GM23338 (cell line): ENCODE measurements around the gene CEACAM16. TPM values are rescaled to one million over a fixed set of nuclear protein-coding genes. Genes with fewer than 3 reads are reported as not detected.

Source experiments
- ATAC-seq: fragments of 200-7000 bp; cut with Tn5 transposase; 3 replicates; pipeline ENCODE4 v1.9.1; 2020
- DNase-seq: peaks from one replicate; pipeline ENCODE4 v3.0.0-alpha.2; 2015; ENCODE audit warnings: low spot score
- H2AFZ ChIP-seq: fragments of 200-600 bp; sonication (generic); 2 replicates; pipeline ENCODE4 v1.8.0; 2016; ENCODE audit warnings: antibody characterized with exemption, mild to moderate bottlenecking, moderate library complexity
- H3F3A ChIP-seq: fragments of 200-600 bp; sonication (generic); replicated peaks from 2 replicates; pipeline ENCODE4 v1.8.0; 2017; ENCODE audit warnings: antibody characterized with exemption, mixed run types, low read depth
- H3K27ac ChIP-seq: fragments of 200-600 bp; sonication (generic); 2 replicates; pipeline ENCODE4 v1.6.1; 2016; ENCODE audit warnings: low read depth
- H3K27me3 ChIP-seq: fragments of 200-600 bp; sonication (generic); 2 replicates; pipeline ENCODE4 v1.8.0; 2016; ENCODE audit warnings: mild to moderate bottlenecking, mixed run types, moderate library complexity; ENCODE audit not compliant: insufficient read depth
- H3K36me3 ChIP-seq: fragments of 200-600 bp; sonication (generic); 2 replicates; pipeline ENCODE4 v1.8.0; 2016; ENCODE audit warnings: mild to moderate bottlenecking; ENCODE audit not compliant: insufficient read depth
- H3K4me1 ChIP-seq: fragments of 200-600 bp; sonication (generic); 2 replicates; pipeline ENCODE4 v1.8.0; 2016; ENCODE audit warnings: mild to moderate bottlenecking, moderate library complexity; ENCODE audit not compliant: insufficient read depth
- H3K4me2 ChIP-seq: fragments of 200-600 bp; sonication (generic); 2 replicates; pipeline ENCODE4 v1.7.1; 2017; ENCODE audit warnings: mixed run types
- H3K4me3 ChIP-seq: fragments of 200-600 bp; sonication (generic); 2 replicates; pipeline ENCODE4 v1.6.1; 2016; ENCODE audit warnings: mixed run types
- H3K79me2 ChIP-seq: fragments of 200-600 bp; sonication (generic); replicated peaks from 2 replicates; pipeline ENCODE4 v1.8.0; 2017; ENCODE audit warnings: mild to moderate bottlenecking; ENCODE audit not compliant: insufficient read depth
- H3K9me2 ChIP-seq: fragments of 200-600 bp; sonication (generic); 2 replicates; pipeline ENCODE4 v1.8.0; 2017; ENCODE audit not compliant: insufficient read depth
- H4K20me1 ChIP-seq: fragments of 200-600 bp; sonication (generic); replicated peaks from 2 replicates; pipeline ENCODE4 v1.8.0; 2017; ENCODE audit warnings: mild to moderate bottlenecking; ENCODE audit not compliant: insufficient read depth
- H3K27ac Mint-ChIP-seq: 2 replicates; pipeline ENCODE4 v1.8.0; 2020; ENCODE audit warnings: inconsistent platforms, mild to moderate bottlenecking, moderate library complexity, mixed read lengths
- H3K27me3 Mint-ChIP-seq: 3 replicates; pipeline ENCODE4 v1.8.0; 2022; ENCODE audit warnings: low read depth, mild to moderate bottlenecking, moderate library complexity, mixed read lengths, inconsistent platforms; ENCODE audit not compliant: insufficient read depth, poor library complexity
- H3K36me3 Mint-ChIP-seq: 3 replicates; pipeline ENCODE4 v1.8.0; 2021; ENCODE audit warnings: low read depth, mild to moderate bottlenecking, inconsistent platforms, moderate library complexity, mixed read lengths
- H3K4me1 Mint-ChIP-seq: 3 replicates; pipeline ENCODE4 v1.8.0; 2020; ENCODE audit warnings: mild to moderate bottlenecking, inconsistent platforms, mixed read lengths
- H3K4me3 Mint-ChIP-seq: 3 replicates; pipeline ENCODE4 v1.8.0; 2021; ENCODE audit warnings: moderate library complexity, mild to moderate bottlenecking, inconsistent platforms, mixed read lengths
- H3K9me3 Mint-ChIP-seq: 3 replicates; pipeline ENCODE4 v1.8.0; 2020; ENCODE audit warnings: moderate library complexity, mild to moderate bottlenecking, inconsistent platforms, mixed read lengths
- CREB1 ChIP-seq: fragments of 250-450 bp; sonication (Bioruptor Pico); IDR thresholded peaks from 2 replicates; pipeline ENCODE4 v1.5.0; 2020; ENCODE audit warnings: low read depth, mild to moderate bottlenecking, moderate library complexity
- EZH2 ChIP-seq: fragments of 200-600 bp; sonication (generic); IDR thresholded peaks from one replicate; pipeline ENCODE4 v1.8.0; 2017; ENCODE audit warnings: antibody characterized with exemption, mild to moderate bottlenecking, low read depth; ENCODE audit not compliant: unreplicated experiment
- EZH2phosphoT487 ChIP-seq: fragments of 200-600 bp; sonication (generic); IDR thresholded peaks from one replicate; pipeline ENCODE4 v1.8.1; 2018; ENCODE audit warnings: antibody characterized with exemption; ENCODE audit not compliant: unreplicated experiment
- JUNB ChIP-seq: IDR thresholded peaks from one replicate; pipeline ENCODE4 v1.6.1; 2016; ENCODE audit warnings: antibody characterized with exemption; ENCODE audit not compliant: unreplicated experiment
- NANOG ChIP-seq: IDR thresholded peaks from 2 replicates; pipeline ENCODE4 v1.6.1; 2016; ENCODE audit warnings: antibody characterized with exemption, borderline replicate concordance
- POLR2AphosphoS5 ChIP-seq: IDR thresholded peaks from 2 replicates; pipeline ENCODE4 v1.6.1; 2016; ENCODE audit warnings: antibody characterized with exemption, low read depth
- STAT1 ChIP-seq: IDR thresholded peaks from one replicate; pipeline ENCODE4 v1.6.1; 2016; ENCODE audit warnings: antibody characterized with exemption; ENCODE audit not compliant: unreplicated experiment
- ZNF114 ChIP-seq: fragments of 250-450 bp; sonication (Bioruptor Pico); IDR thresholded peaks from 2 replicates; pipeline ENCODE4 v1.5.0; 2020; ENCODE audit warnings: mild to moderate bottlenecking, moderate library complexity
- ZNF331 ChIP-seq: fragments of 250-450 bp; sonication (Bioruptor Pico); IDR thresholded peaks from 2 replicates; pipeline ENCODE4 v1.5.0; 2020; ENCODE audit warnings: low read depth, mild to moderate bottlenecking, moderate library complexity
- polyA plus RNA-seq: library from polyadenylated mRNA; unstranded; fragments of >200 nt; fragmentation: Nextera tagmentation; extraction: Ambion mirVana; gene quantifications from 2 replicates; pipeline ENCODE4 v1.2.1, GENCODE V29; 2016
- total RNA-seq: library from RNA; depleted of rRNA; stranded (reverse); fragments of >200 nt; shearing (Covaris generic); gene quantifications from 2 replicates; pipeline ENCODE4 v1.2.3, GENCODE V29; 2014
- TF ChIP-seq, protein P1 (sequence below): fragments of 250-450 bp; sonication (Bioruptor Pico); IDR thresholded peaks from 2 replicates; pipeline ENCODE4 v1.5.0; 2020; ENCODE audit warnings: mild to moderate bottlenecking, moderate library complexity
- TF ChIP-seq, protein P2 (sequence below): IDR thresholded peaks from one replicate; pipeline ENCODE4 v1.6.1; 2018; ENCODE audit warnings: antibody characterized with exemption; ENCODE audit not compliant: unreplicated experiment
- TF ChIP-seq, protein P3 (sequence below), 2 experiments: fragments of 200-600 bp in 1 of 2; sonication (generic) in 1 of 2; conservative IDR thresholded peaks; 2 replicates each; pipeline versions ENCODE4 v1.5.1 to v1.6.1; 2016 to 2017; ENCODE audit warnings: antibody characterized with exemption in 2 of 2, low read depth in 2 of 2, mild to moderate bottlenecking in 2 of 2, moderate library complexity in 1 of 2
- TF ChIP-seq, protein P4 (sequence below): IDR thresholded peaks from 2 replicates; pipeline ENCODE4 v1.6.1; 2016; ENCODE audit warnings: antibody characterized with exemption

The CEACAM16 gene
- total and polyA plus RNA-seq, 2 experiments from 2014 or later: not detected

DNA sequence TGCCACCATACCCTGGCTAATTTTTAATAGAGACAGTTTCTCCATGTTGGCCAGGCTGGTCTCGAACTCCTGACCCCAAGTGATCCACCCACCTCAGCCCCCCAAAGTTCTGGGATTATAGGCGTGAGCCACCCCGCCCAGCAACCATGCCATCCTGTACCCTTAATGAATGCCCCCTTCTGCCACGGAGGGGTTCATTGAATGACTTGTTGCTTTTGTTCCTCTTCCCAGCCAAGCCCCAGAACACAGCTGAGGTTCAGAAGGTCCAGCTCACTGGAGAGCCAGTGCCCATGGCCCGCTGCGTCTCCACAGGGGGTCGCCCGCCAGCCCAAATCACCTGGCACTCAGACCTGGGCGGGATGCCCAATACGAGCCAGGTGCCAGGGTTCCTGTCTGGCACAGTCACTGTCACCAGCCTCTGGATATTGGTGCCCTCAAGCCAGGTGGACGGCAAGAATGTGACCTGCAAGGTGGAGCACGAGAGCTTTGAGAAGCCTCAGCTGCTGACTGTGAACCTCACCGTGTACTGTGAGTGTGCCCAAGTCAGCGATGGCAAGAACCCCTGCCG, 49.3 kb upstream of the CEACAM16 start (continued):
- TF ChIP-seq ZNF331 (CRISPR knock-in tag): no peak
- TF ChIP-seq JUNB: no peak

DNA sequence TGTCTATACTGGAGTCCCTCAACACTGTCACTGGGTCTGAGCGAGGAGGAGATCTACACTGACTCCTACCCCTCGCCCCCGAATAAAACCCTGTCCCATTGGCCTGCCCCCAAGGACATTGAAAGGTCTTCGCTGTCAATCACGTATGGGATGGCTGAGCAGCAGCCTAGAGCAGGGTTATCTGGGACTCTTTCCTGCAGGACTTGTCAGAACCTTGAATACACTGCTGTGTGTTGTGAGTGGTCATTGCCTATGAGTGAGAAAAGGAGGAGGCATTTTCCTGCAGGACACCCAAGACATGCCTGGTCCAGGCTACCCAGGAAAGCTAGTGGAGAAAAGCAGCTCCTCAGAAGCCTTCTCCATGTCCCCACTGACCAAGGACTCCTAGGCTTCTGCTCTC, 45.6 kb upstream of the CEACAM16 start:
- Histone ChIP-seq H3K27me3 (no peaks in the 10 kb centered on the region), H3K27ac (no peak overlapping the region), H3K4me2 (no peak overlapping the region), H3K79me2 (no peaks in the 10 kb centered on the region), H2AFZ (no peak overlapping the region), H3K9me2 (no peaks in the 10 kb centered on the region), H4K20me1 (no peaks in the 10 kb centered on the region; the same call in 1 of the 2 replicates), H3K36me3 (peaks cover 29% of the 10 kb centered on the region), H3K4me1 (no peaks in the 10 kb centered on the region), H3K4me3 (no peak overlapping the region), H3F3A (no peaks in the 10 kb centered on the region)
- H3K27ac Mint-ChIP-seq: no peak overlapping the region
- peaks cover 68% of the 10 kb centered on the region for H3K36me3 Mint-ChIP-seq
- no peak overlapping the region for H3K4me3 Mint-ChIP-seq
- no peaks in the 10 kb centered on the region; the same call in 2 of the 3 replicates for H3K9me3 Mint-ChIP-seq
- TF ChIP-seq, protein P1, sequence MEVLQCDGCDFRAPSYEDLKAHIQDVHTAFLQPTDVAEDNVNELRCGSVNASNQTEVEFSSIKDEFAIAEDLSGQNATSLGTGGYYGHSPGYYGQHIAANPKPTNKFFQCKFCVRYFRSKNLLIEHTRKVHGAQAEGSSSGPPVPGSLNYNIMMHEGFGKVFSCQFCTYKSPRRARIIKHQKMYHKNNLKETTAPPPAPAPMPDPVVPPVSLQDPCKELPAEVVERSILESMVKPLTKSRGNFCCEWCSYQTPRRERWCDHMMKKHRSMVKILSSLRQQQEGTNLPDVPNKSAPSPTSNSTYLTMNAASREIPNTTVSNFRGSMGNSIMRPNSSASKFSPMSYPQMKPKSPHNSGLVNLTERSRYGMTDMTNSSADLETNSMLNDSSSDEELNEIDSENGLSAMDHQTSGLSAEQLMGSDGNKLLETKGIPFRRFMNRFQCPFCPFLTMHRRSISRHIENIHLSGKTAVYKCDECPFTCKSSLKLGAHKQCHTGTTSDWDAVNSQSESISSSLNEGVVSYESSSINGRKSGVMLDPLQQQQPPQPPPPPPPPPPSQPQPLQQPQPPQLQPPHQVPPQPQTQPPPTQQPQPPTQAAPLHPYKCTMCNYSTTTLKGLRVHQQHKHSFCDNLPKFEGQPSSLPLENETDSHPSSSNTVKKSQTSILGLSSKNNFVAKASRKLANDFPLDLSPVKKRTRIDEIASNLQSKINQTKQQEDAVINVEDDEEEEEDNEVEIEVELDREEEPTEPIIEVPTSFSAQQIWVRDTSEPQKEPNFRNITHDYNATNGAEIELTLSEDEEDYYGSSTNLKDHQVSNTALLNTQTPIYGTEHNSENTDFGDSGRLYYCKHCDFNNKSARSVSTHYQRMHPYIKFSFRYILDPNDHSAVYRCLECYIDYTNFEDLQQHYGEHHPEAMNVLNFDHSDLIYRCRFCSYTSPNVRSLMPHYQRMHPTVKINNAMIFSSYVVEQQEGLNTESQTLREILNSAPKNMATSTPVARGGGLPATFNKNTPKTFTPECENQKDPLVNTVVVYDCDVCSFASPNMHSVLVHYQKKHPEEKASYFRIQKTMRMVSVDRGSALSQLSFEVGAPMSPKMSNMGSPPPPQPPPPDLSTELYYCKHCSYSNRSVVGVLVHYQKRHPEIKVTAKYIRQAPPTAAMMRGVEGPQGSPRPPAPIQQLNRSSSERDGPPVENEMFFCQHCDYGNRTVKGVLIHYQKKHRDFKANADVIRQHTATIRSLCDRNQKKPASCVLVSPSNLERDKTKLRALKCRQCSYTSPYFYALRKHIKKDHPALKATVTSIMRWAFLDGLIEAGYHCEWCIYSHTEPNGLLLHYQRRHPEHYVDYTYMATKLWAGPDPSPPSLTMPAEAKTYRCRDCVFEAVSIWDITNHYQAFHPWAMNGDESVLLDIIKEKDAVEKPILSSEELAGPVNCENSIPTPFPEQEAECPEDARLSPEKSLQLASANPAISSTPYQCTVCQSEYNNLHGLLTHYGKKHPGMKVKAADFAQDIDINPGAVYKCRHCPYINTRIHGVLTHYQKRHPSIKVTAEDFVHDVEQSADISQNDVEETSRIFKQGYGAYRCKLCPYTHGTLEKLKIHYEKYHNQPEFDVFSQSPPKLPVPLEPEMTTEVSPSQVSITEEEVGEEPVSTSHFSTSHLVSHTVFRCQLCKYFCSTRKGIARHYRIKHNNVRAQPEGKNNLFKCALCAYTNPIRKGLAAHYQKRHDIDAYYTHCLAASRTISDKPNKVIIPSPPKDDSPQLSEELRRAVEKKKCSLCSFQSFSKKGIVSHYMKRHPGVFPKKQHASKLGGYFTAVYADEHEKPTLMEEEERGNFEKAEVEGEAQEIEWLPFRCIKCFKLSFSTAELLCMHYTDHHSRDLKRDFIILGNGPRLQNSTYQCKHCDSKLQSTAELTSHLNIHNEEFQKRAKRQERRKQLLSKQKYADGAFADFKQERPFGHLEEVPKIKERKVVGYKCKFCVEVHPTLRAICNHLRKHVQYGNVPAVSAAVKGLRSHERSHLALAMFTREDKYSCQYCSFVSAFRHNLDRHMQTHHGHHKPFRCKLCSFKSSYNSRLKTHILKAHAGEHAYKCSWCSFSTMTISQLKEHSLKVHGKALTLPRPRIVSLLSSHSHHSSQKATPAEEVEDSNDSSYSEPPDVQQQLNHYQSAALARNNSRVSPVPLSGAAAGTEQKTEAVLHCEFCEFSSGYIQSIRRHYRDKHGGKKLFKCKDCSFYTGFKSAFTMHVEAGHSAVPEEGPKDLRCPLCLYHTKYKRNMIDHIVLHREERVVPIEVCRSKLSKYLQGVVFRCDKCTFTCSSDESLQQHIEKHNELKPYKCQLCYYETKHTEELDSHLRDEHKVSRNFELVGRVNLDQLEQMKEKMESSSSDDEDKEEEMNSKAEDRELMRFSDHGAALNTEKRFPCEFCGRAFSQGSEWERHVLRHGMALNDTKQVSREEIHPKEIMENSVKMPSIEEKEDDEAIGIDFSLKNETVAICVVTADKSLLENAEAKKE: no peak
- TF ChIP-seq JUNB (no peak), EZH2phosphoT487 (no peak), STAT1 (no peak), ZNF114 (CRISPR knock-in tag) (no peak), ZNF331 (CRISPR knock-in tag) (no peak), NANOG (no peak), EZH2 (no peak), POLR2AphosphoS5 (no peak), CREB1 (no peak)
- TF ChIP-seq, protein P2, sequence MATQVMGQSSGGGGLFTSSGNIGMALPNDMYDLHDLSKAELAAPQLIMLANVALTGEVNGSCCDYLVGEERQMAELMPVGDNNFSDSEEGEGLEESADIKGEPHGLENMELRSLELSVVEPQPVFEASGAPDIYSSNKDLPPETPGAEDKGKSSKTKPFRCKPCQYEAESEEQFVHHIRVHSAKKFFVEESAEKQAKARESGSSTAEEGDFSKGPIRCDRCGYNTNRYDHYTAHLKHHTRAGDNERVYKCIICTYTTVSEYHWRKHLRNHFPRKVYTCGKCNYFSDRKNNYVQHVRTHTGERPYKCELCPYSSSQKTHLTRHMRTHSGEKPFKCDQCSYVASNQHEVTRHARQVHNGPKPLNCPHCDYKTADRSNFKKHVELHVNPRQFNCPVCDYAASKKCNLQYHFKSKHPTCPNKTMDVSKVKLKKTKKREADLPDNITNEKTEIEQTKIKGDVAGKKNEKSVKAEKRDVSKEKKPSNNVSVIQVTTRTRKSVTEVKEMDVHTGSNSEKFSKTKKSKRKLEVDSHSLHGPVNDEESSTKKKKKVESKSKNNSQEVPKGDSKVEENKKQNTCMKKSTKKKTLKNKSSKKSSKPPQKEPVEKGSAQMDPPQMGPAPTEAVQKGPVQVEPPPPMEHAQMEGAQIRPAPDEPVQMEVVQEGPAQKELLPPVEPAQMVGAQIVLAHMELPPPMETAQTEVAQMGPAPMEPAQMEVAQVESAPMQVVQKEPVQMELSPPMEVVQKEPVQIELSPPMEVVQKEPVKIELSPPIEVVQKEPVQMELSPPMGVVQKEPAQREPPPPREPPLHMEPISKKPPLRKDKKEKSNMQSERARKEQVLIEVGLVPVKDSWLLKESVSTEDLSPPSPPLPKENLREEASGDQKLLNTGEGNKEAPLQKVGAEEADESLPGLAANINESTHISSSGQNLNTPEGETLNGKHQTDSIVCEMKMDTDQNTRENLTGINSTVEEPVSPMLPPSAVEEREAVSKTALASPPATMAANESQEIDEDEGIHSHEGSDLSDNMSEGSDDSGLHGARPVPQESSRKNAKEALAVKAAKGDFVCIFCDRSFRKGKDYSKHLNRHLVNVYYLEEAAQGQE: no peak
- TF ChIP-seq, protein P3, sequence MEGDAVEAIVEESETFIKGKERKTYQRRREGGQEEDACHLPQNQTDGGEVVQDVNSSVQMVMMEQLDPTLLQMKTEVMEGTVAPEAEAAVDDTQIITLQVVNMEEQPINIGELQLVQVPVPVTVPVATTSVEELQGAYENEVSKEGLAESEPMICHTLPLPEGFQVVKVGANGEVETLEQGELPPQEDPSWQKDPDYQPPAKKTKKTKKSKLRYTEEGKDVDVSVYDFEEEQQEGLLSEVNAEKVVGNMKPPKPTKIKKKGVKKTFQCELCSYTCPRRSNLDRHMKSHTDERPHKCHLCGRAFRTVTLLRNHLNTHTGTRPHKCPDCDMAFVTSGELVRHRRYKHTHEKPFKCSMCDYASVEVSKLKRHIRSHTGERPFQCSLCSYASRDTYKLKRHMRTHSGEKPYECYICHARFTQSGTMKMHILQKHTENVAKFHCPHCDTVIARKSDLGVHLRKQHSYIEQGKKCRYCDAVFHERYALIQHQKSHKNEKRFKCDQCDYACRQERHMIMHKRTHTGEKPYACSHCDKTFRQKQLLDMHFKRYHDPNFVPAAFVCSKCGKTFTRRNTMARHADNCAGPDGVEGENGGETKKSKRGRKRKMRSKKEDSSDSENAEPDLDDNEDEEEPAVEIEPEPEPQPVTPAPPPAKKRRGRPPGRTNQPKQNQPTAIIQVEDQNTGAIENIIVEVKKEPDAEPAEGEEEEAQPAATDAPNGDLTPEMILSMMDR (conservative IDR thresholded peaks at IDR 0.05; ENCODE audit: low read depth in 2 of 2): no peak
- TF ChIP-seq, protein P4, sequence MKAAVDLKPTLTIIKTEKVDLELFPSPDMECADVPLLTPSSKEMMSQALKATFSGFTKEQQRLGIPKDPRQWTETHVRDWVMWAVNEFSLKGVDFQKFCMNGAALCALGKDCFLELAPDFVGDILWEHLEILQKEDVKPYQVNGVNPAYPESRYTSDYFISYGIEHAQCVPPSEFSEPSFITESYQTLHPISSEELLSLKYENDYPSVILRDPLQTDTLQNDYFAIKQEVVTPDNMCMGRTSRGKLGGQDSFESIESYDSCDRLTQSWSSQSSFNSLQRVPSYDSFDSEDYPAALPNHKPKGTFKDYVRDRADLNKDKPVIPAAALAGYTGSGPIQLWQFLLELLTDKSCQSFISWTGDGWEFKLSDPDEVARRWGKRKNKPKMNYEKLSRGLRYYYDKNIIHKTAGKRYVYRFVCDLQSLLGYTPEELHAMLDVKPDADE: no peak
- DNase-seq (no peak), ATAC-seq (no peak)
- peaks cover 4% of the 10 kb centered on the region for H3K27me3 Mint-ChIP-seq
- no peaks in the 10 kb centered on the region; the same call in 2 of the 3 replicates for H3K4me1 Mint-ChIP-seq
